Measurements from ENCODE around the gene MYO1D.

Gene MYO1D

GRCh38 chr17:32470405-32471167 is 406.3 kb downstream of the MYO1D start:
- no peak for TF ChIP-seq MAX (IDR thresholded peaks at IDR 0.05)
- TF ChIP-seq TEAD4 (IDR thresholded peaks at IDR 0.05), result no peak
- no peak for TF ChIP-seq FOXM1 (IDR thresholded peaks at IDR 0.05; ENCODE audit: borderline replicate concordance, low read depth)

GRCh38 chr17:32467949-32468348 is 409.0 kb downstream of the MYO1D start:
- TF ChIP-seq ZBTB7A (IDR thresholded peaks at IDR 0.05; ENCODE audit: low read depth) (no peak), YY1 (IDR thresholded peaks at IDR 0.05; ENCODE audit: low read depth) (no peak), REST (IDR thresholded peaks at IDR 0.05; ENCODE audit: low read depth) (no peak), TEAD4 (IDR thresholded peaks at IDR 0.05) (no peak), CREB1 (IDR thresholded peaks at IDR 0.05; ENCODE audit: low read depth) (no peak), MAX (IDR thresholded peaks at IDR 0.05) (no peak), EGR1 (IDR thresholded peaks at IDR 0.05) (no peak), NFIC (IDR thresholded peaks at IDR 0.05) (no peak), TAF1 (IDR thresholded peaks at IDR 0.05; ENCODE audit: low read depth) (no peak)
- TF ChIP-seq, protein P1, sequence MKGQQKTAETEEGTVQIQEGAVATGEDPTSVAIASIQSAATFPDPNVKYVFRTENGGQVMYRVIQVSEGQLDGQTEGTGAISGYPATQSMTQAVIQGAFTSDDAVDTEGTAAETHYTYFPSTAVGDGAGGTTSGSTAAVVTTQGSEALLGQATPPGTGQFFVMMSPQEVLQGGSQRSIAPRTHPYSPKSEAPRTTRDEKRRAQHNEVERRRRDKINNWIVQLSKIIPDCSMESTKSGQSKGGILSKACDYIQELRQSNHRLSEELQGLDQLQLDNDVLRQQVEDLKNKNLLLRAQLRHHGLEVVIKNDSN (IDR thresholded peaks at IDR 0.05), result no peak

GRCh38 chr17:32464374-32464773 is 412.6 kb downstream of the MYO1D start:
- TF ChIP-seq ZBTB7A (IDR thresholded peaks at IDR 0.05; ENCODE audit: low read depth) (no peak), TAF1 (IDR thresholded peaks at IDR 0.05; ENCODE audit: low read depth) (no peak), EP300 (IDR thresholded peaks at IDR 0.05; ENCODE audit: borderline replicate concordance) (no peak), TCF12 (IDR thresholded peaks at IDR 0.05; ENCODE audit: low read depth) (no peak), RAD21 (IDR thresholded peaks at IDR 0.05; ENCODE audit: low read depth) (no peak), FOXM1 (IDR thresholded peaks at IDR 0.05; ENCODE audit: borderline replicate concordance, low read depth) (no peak), NFIC (IDR thresholded peaks at IDR 0.05) (no peak), CREB1 (IDR thresholded peaks at IDR 0.05; ENCODE audit: low read depth) (no peak), EGR1 (IDR thresholded peaks at IDR 0.05) (no peak), CEBPB (IDR thresholded peaks at IDR 0.05) (no peak)
- TF ChIP-seq, protein P1 (IDR thresholded peaks at IDR 0.05), result no peak

DNA sequence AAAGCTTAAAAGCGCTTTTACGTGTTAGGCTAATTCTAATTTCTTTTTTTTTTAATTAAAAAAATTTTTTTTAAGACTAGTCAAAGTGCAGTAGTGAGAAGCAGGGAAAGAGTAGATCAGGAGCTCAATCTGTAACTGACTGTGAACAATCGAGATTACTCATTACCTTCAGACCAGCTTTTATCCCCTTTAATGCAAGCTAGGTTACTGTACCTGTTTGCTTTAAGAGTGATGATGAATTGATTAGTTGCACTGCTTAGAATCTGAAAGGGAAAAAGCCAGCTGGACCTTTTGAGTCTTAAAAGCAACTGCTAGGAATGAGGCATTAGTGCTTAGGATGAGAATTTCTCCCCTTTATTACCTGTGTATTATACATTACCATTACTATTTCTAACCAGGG is 413.6 kb downstream of the MYO1D start:
- no peak for TF ChIP-seq MAX (IDR thresholded peaks at IDR 0.05)
- TF ChIP-seq NFIC (IDR thresholded peaks at IDR 0.05), result no peak
- TF ChIP-seq TAF1 (IDR thresholded peaks at IDR 0.05; ENCODE audit: low read depth), result no peak
- TF ChIP-seq, protein P1 (IDR thresholded peaks at IDR 0.05), result no peak
- no peak for TF ChIP-seq FOXM1 (IDR thresholded peaks at IDR 0.05; ENCODE audit: borderline replicate concordance, low read depth)
- TF ChIP-seq REST (IDR thresholded peaks at IDR 0.05; ENCODE audit: low read depth), result no peak

- TF ChIP-seq RAD21 (IDR thresholded peaks at IDR 0.05; ENCODE audit: low read depth) (0 out of 2 replicates have a peak, but pooled peaks have one; percentile 7), EGR1 (IDR thresholded peaks at IDR 0.05) (no peak)
Observed at GRCh38 chr17:32461853-32462617, 414.9 kb downstream of the MYO1D start.

DNA sequence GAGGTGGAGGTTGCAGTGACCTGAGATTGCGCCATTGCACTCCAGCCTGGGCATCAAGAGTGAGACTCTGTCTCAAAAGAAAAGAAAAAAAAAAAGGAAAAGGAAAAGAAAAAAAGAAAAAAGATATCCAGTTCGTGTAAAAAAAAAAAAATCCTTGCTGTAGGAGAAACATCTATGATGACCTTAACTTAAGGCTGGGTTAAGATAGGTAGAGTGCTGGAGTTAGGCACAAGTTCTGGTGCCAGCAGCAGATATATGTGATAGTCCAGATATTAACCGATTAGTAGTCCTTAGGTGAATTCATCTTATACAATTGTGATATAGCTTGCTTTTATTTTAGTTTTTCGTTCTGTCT is 415.4 kb downstream of the MYO1D start:
- TF ChIP-seq RAD21 (IDR thresholded peaks at IDR 0.05; ENCODE audit: low read depth) (no peak), TEAD4 (IDR thresholded peaks at IDR 0.05) (no peak), TCF12 (IDR thresholded peaks at IDR 0.05; ENCODE audit: low read depth) (no peak), EGR1 (IDR thresholded peaks at IDR 0.05) (no peak), MAX (IDR thresholded peaks at IDR 0.05) (no peak)

All from Ishikawa (cell line).